Activated T-helper 1 cell treated with anti-CD3 and anti-CD28 coated beads, Interleukin-12 subunit alpha, Interleukin-12 subunit beta, Interleukin-2, Interleukin-4 antibody, amounts not matched to agents 30 ng/mL and 10 ng/mL and 1 ng/mL, durations not matched to agents 14 hours and 24 hours and 36 hours (primary cell): ENCODE results near the gene KRTAP10-7. TPM values are rescaled to one million over a fixed set of nuclear protein-coding genes. Genes with fewer than 3 reads are reported as not detected.

Experiments used
- DNase-seq: peaks from one replicate; pipeline ENCODE4 v3.0.0; 2021; ENCODE audit warnings: low spot score
- H3K27ac Mint-ChIP-seq: one replicate; pipeline ENCODE4 v1.8.0; 2021; ENCODE audit warnings: mild to moderate bottlenecking, mixed read lengths
- H3K27me3 Mint-ChIP-seq: one replicate; pipeline ENCODE4 v1.8.0; 2022; ENCODE audit warnings: mild to moderate bottlenecking, moderate library complexity, mixed read lengths; ENCODE audit not compliant: insufficient read depth
- H3K36me3 Mint-ChIP-seq: one replicate; pipeline ENCODE4 v1.8.0; 2021; ENCODE audit warnings: low read depth, mixed read lengths
- H3K4me1 Mint-ChIP-seq: one replicate; pipeline ENCODE4 v1.8.0; 2021; ENCODE audit warnings: low read depth, mixed read lengths
- H3K4me3 Mint-ChIP-seq: one replicate; pipeline ENCODE4 v1.8.0; 2021; ENCODE audit warnings: mild to moderate bottlenecking, moderate library complexity, mixed read lengths
- H3K9me3 Mint-ChIP-seq: one replicate; pipeline ENCODE4 v1.8.0; 2021; ENCODE audit warnings: mixed read lengths
- intact Hi-C: fragments of 100-400 bp; cut with micrococcal nuclease; formaldehyde crosslinking; loops from one replicate; pipeline ENCODE4 v1.15.1; 2024
- total RNA-seq: library from RNA; stranded (reverse); gene quantifications from 2 replicates; pipeline ENCODE4 v1.2.3, GENCODE V29; 2022

Gene KRTAP10-7
- total RNA-seq, 1 donor from 2014 or later: not detected

GRCh38 chr21:44612669-44613229 is 12.4 kb downstream of the KRTAP10-7 start:
- Mint-ChIP-seq H3K4me3 (no peak overlapping the region), H3K36me3 (peaks cover 5% of the 10 kb centered on the region), H3K4me1 (peaks cover 8% of the 10 kb centered on the region), H3K27ac (no peak overlapping the region), H3K27me3 (peaks cover 6% of the 10 kb centered on the region), H3K9me3 (peaks cover 37% of the 10 kb centered on the region)
- intact Hi-C loops: no loop called here
- no peak for DNase-seq

- Mint-ChIP-seq H3K27ac (no peak overlapping the region), H3K4me3 (no peak overlapping the region), H3K4me1 (peaks cover 15% of the 10 kb centered on the region), H3K27me3 (peaks cover 3% of the 10 kb centered on the region), H3K9me3 (peaks cover 45% of the 10 kb centered on the region), H3K36me3 (peaks cover 9% of the 10 kb centered on the region)
- intact Hi-C loops: no loop called here
- DNase-seq: no peak
Observed at GRCh38 chr21:44613386-44614155, 13.2 kb downstream of the KRTAP10-7 start.

- Mint-ChIP-seq H3K9me3 (peaks cover 46% of the 10 kb centered on the region), H3K27ac (no peak overlapping the region), H3K4me1 (peaks cover 21% of the 10 kb centered on the region), H3K36me3 (peaks cover 15% of the 10 kb centered on the region), H3K4me3 (no peak overlapping the region), H3K27me3 (peaks cover 3% of the 10 kb centered on the region)
- no peak for DNase-seq
- intact Hi-C loops: no loop called here
Observed at GRCh38 chr21:44614161-44614631, 13.8 kb downstream of the KRTAP10-7 start.

GRCh38 chr21:44614961-44615391 is 14.6 kb downstream of the KRTAP10-7 start:
- Mint-ChIP-seq H3K4me1 (peaks cover 27% of the 10 kb centered on the region), H3K27me3 (no peaks in the 10 kb centered on the region), H3K9me3 (peaks cover 46% of the 10 kb centered on the region), H3K36me3 (peaks cover 20% of the 10 kb centered on the region), H3K4me3 (no peak overlapping the region), H3K27ac (no peak overlapping the region)
- no peak for DNase-seq
- intact Hi-C loops: loop anchor here (5.0 kb wide), 1 partner anchor 42 kb away; the partner anchor contains the start of gene KRTAP12-3

- intact Hi-C loops: loop anchor here (5.0 kb wide), 1 partner anchor 42 kb away; the partner anchor contains the start of gene KRTAP12-3
- Mint-ChIP-seq H3K36me3 (peaks cover 22% of the 10 kb centered on the region), H3K4me3 (no peak overlapping the region), H3K9me3 (peaks cover 44% of the 10 kb centered on the region), H3K4me1 (peaks cover 27% of the 10 kb centered on the region), H3K27ac (no peak overlapping the region), H3K27me3 (no peaks in the 10 kb centered on the region)
- no peak for DNase-seq
Observed at GRCh38 chr21:44615466-44615865, 15.1 kb downstream of the KRTAP10-7 start.

- Mint-ChIP-seq H3K36me3 (peaks cover 26% of the 10 kb centered on the region), H3K27me3 (no peaks in the 10 kb centered on the region), H3K27ac (no peak overlapping the region), H3K4me1 (peaks cover 27% of the 10 kb centered on the region), H3K4me3 (no peak overlapping the region), H3K9me3 (peaks cover 44% of the 10 kb centered on the region)
- DNase-seq: no peak
- intact Hi-C loops: loop anchor here (5.0 kb wide), 1 partner anchor 41 kb away; the partner anchor contains the start of gene KRTAP12-3
Observed at GRCh38 chr21:44615911-44616590, 15.7 kb downstream of the KRTAP10-7 start.

- peaks cover 27% of the 10 kb centered on the region for H3K4me1 Mint-ChIP-seq
- no peak for DNase-seq
- no peak overlapping the region for H3K4me3 Mint-ChIP-seq
- H3K9me3 Mint-ChIP-seq: peaks cover 39% of the 10 kb centered on the region
- no peaks in the 10 kb centered on the region for H3K27me3 Mint-ChIP-seq
- H3K27ac Mint-ChIP-seq: no peak overlapping the region
- peaks cover 26% of the 10 kb centered on the region for H3K36me3 Mint-ChIP-seq
- intact Hi-C loops: loop anchor here (5.0 kb wide), 1 partner anchor 41 kb away; the partner anchor contains the start of gene KRTAP12-3
Observed at GRCh38 chr21:44616591-44616926, 16.2 kb downstream of the KRTAP10-7 start.

- intact Hi-C loops: loop anchor here (5.0 kb wide), 1 partner anchor 40 kb away; the partner anchor contains the start of gene KRTAP12-3
- DNase-seq: no peak
- Mint-ChIP-seq H3K9me3 (peaks cover 42% of the 10 kb centered on the region), H3K27ac (no peak overlapping the region), H3K27me3 (no peaks in the 10 kb centered on the region), H3K4me3 (no peak overlapping the region), H3K36me3 (peaks cover 26% of the 10 kb centered on the region), H3K4me1 (peaks cover 27% of the 10 kb centered on the region)
Observed at GRCh38 chr21:44617071-44617501, 16.7 kb downstream of the KRTAP10-7 start.

GRCh38 chr21:44618504-44618903 is 18.1 kb downstream of the KRTAP10-7 start:
- no peak for DNase-seq
- H3K9me3 Mint-ChIP-seq: peaks cover 52% of the 10 kb centered on the region
- intact Hi-C loops: loop anchor here (5.0 kb wide), 1 partner anchor 39 kb away; the partner anchor contains the start of gene KRTAP12-3
- H3K27me3 Mint-ChIP-seq: no peaks in the 10 kb centered on the region
- peaks cover 27% of the 10 kb centered on the region for H3K4me1 Mint-ChIP-seq
- H3K4me3 Mint-ChIP-seq: peak overlapping the region; percentile 50
- peaks cover 30% of the 10 kb centered on the region for H3K36me3 Mint-ChIP-seq
- peak overlapping the region; percentile 86 for H3K27ac Mint-ChIP-seq

GRCh38 chr21:44618909-44619308 is 18.5 kb downstream of the KRTAP10-7 start:
- intact Hi-C loops: loop anchor here (5.0 kb wide), 1 partner anchor 38 kb away; the partner anchor contains the start of gene KRTAP12-3
- H3K4me1 Mint-ChIP-seq: peaks cover 27% of the 10 kb centered on the region

GRCh38 chr21:44619886-44620285 is 19.5 kb downstream of the KRTAP10-7 start:
- no peak overlapping the region for H3K4me3 Mint-ChIP-seq
- H3K9me3 Mint-ChIP-seq: peaks cover 66% of the 10 kb centered on the region
- intact Hi-C loops: loop anchor here (5.0 kb wide), 1 partner anchor 37 kb away; the partner anchor contains the start of gene KRTAP12-3
- peak overlapping the region; percentile 11 for H3K27ac Mint-ChIP-seq
- H3K36me3 Mint-ChIP-seq: peaks cover 32% of the 10 kb centered on the region
- peaks cover 27% of the 10 kb centered on the region for H3K4me1 Mint-ChIP-seq
- DNase-seq: no peak
- H3K27me3 Mint-ChIP-seq: peaks cover 4% of the 10 kb centered on the region

More at GRCh38 chr21:44618909-44619308, 18.5 kb downstream of the KRTAP10-7 start:
- Mint-ChIP-seq H3K9me3 (peaks cover 56% of the 10 kb centered on the region), H3K27ac (peak overlapping the region; percentile 86), H3K36me3 (peaks cover 30% of the 10 kb centered on the region), H3K4me3 (peak overlapping the region; percentile 50), H3K27me3 (no peaks in the 10 kb centered on the region)
- DNase-seq: peak; percentile 50

GRCh38 chr21:44623575-44623974 is 23.2 kb downstream of the KRTAP10-7 start:
- intact Hi-C loops: no loop called here
- DNase-seq: no peak
- H3K4me1 Mint-ChIP-seq: peaks cover 12% of the 10 kb centered on the region
- no peak overlapping the region for H3K27ac Mint-ChIP-seq
- peaks cover 27% of the 10 kb centered on the region for H3K36me3 Mint-ChIP-seq
- peaks cover 4% of the 10 kb centered on the region for H3K27me3 Mint-ChIP-seq
- peaks cover 60% of the 10 kb centered on the region for H3K9me3 Mint-ChIP-seq
- no peak overlapping the region for H3K4me3 Mint-ChIP-seq
